ENCODE results near the gene MAST3.

- TF ChIP-seq CTCF (conservative IDR thresholded peaks at IDR 0.05; ENCODE audit: low read length) (peak; percentile 85), EZH2phosphoT487 (IDR thresholded peaks at IDR 0.05; ENCODE audit: borderline replicate concordance) (no peak)
These were observed 15.5 kb downstream of the MAST3 start for GRCh38 chr19:18112989-18113478.
